HG03025 (cell line): Measurements from ENCODE around the gene F7.
"Not testable (repeated sequence)": the region's sequence is repeated elsewhere in the genome, so short reads cannot be mapped to it uniquely, and the experiment has no call there.

Experiments
- ATAC-seq: cut with Tn5 transposase; IDR thresholded peaks from one replicate; pipeline ENCODE4 v1.9.1; 2021; ENCODE audit warnings: mild to moderate bottlenecking, moderate library complexity; ENCODE audit not compliant: unreplicated experiment, low FRiP score

F7 gene

DNA sequence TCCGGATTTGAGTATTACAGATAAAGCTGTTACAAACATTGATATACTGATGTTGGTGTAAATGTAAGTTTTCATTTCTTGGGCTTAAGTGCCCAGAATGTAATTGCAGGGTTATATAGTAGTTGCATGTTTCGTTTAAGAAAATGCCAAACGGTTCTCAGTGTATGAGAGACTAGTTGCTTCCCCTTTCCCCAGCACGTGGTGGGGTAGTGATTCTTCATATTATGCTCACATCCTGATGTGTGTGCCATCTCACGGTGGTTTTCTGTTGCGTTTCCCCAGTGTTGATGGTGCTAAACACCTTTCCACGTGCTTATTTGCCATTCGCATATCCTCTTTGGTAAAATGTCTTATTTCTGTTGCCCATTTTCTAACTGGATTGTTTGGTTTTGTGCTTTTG is 34.7 kb upstream of the F7 start:
- ATAC-seq = no peak

DNA sequence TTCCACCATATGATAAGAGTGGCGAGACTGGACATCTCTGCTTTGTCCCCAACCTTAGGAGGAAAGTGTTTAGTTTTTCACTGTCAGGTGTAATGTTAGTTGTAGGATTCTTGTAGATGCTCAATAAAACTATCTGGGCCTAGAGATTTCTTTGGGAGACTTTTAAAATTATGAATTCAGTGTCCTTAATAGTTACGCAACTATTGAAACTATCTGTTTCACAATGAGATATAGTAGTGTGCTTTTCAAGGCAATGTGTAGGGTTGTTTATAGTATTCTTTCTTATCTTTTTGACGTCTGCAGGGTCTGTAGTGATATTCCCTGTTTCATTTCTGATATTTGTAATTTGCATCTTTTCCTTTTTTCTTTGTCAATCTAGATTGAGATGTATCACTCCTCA is 33.2 kb upstream of the F7 start:
- no peak for ATAC-seq

DNA sequence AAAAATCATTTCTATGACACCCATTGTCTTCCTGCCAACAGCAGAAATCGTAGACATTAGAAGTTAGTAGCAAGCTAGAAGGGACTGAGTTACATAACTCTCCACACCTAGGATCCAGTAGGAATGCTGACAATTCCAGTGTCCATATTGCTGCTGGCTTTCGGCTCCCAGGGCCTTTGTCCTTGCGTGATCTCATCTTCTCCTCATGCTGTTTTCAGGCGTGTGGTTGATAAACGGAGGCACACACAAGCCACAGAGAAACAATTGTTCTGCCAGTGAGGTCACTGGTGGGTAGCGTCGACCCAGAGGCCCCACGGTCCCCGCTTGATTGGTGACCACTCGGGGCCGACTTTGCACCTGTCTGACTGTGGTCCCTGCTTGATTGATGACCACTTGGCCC is 31.6 kb upstream of the F7 start:
- ATAC-seq = no peak

DNA sequence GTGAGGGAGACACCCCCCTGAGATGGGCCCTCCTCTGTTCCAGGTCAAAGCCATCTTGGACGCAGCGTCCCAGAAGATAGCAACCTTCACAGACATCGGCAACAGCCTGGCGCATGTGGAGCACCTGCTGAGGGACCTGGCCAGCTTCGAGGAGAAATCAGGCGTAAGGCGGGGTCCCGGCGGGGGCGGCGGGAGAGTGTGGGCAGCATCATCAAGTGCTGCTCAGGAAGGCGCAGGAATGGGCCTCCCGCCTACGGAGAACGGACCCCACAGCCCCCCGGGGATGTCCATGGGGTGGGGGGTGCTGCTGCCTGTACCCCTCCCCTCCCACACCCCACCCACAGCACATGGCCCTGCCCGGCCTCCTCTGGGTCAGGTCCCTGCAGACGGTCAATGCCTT is 31.2 kb upstream of the F7 start:
- no peak for ATAC-seq

DNA sequence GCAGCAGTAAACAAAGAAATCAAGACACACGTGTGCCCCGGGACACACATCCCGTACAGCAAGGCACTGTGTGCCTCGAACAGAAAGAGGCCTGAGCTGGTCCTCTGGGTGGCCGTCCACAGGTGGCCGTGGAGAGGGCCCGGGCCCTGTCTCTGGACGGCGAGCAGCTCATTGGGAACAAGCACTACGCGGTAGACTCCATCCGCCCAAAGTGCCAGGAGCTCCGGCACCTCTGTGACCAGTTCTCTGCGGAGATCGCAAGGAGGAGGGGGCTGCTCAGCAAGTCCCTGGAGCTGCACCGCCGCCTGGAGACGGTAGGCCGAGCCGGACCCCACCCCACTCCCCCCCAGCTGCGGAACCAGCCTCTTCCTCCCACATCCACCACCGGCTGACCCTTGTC is 30.7 kb upstream of the F7 start:
- ATAC-seq = no peak

DNA sequence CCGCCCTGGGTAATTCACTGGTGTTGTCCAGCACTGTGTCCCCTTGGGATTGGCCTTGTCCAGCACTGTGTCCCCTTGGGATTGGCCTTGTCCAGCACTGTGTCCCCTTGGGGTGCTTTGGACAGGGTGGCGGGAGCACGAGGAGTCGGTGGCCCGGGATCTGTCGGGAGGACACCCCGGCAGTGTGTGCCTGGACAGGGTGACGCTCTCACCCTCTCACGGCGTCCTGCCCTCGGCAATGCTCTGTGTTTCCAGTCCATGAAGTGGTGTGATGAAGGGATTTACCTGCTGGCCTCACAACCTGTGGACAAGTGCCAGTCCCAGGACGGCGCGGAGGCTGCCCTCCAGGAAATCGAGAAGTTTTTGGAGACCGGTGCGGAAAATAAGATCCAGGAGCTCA is 29.9 kb upstream of the F7 start:
- no peak for ATAC-seq

DNA sequence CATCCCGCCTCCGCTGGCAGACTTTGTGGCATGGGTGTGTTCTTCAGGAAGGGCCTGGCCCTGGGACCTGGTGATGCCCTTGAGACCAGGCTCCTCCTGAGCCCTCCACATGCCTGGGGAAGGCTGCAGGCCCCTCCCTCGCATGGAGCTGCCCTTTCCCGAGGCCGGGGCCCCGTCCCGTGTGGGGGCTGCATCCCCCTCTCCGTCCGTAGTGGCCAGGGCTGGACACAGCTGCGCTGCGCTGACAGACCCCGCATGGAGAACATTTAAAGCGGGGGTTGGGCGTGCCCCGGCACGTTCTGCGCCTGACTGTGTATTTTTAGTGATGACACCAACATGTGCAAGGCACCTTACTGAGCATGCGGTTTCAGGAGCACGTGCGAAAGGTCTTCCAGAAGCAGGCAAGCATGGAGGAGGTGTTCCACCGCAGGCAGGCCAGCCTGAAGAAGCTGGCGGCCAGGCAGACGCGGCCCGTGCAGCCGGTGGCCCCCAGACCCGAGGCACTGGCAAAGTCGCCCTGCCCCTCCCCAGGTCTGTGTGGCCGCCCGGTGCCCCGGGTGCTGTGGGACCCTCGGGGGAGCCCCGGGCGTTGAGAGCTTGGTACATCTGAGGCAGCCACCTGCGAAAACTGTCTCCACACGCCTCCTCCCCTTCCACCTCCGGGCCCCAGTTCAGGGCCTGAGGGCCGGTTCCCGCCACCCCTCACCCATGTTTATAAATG is 28.8 kb upstream of the F7 start:
- no peak for ATAC-seq

DNA sequence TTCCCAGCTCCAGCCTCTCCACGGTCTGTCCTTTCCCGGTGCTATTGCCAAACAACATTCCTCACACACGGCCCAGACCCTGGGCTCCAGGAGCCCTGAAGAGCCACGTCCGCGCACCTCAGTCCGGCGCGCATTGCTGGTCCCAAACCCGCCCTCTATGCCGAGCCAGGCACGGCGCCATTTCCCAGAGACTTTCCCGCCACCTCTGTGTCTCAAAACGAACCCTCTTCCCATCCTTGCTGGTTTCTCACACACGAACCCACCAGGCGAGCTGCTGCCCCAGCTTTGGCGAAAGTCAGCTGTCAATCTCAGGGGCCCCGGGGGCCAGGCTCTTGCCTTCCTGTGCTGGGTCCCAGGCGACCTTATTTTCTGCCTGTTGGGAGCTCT is 28.0 kb upstream of the F7 start:
- no peak for ATAC-seq

DNA sequence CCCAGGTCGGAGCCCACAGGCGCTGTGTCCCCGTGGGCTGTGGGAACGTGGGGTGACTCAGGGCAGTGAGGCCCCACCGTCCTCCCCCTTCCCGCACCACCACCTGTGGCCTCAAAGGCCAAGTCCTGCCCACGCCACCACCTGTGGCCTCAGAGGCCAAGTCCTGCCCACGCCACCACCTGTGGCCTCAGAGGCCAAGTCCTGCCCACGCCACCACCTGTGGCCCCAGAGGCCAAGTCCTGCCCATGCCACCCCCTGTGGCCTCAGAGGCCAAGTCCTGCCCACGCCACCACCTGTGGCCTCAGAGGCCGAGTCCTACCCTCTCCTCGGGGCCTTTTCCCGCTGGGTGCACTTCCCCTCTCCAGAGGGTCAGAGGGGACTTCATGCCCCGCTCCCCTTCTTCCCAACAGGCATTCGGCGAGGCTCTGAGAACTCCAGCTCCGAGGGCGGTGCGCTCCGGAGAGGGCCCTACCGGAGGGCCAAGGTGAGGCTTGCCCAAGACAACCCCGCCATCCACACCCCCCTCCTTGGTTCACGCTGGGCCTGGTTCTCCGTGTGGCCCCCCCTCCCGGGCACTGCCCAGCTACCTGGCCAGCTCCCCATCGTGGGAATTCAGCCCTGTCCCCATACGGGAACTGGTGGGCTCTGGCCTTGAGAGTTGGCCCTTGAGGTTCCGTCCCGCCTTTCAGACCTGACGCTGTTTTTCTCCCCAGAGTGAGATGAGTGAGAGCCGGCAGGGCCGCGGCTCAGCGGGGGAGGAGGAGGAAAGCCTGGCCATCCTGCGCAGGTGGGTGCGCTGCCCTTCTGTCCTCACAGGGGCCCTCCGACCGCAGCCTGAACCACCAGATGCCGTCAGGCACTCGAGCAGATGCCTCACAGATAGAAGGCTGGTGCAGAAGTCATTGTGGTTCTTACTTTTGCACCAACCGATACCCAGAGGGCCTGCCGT is 27.4 kb upstream of the F7 start:
- no peak for ATAC-seq

DNA sequence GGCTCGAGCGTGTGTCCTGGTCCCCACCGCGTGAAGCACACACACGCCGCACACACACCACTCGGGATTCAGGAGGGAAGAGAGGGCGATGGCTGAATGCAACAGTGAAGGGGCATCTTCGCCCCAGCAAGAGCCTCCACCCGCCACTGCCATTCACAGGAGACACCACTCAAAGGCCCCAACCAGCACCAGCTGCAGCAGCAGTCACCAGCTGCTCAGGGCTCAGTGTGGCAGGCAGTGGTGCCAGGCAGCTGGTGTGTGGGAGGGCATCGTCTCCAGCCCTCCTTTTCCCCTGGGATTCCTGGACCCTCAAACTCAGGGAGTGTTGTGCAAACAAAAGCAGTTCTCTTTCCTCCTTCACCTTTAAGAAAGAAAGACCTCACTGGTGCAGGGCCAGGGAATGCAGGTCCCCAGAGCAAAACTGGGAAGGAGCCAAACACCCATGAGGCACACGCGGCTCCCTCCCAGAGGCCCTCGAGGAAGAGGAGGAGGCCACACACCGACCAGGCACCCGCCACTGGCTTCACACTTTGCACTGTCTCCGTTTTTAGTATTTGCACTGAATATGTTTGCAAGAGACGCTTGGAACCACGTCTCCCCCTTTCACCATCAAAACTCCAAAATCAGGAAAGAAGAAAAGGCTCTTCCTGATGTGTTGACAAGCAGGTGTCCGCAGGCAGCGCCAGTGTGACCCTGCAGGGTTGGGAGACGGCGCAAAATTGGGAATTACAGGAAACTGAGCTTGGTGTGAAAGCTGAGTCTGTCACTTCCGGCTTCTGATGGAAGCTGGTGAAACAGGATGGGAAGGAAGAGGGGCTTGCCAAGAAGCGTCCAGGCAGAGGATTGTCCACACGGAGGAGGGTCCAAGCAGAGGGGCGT is 26.4 kb upstream of the F7 start:
- ATAC-seq = no peak

DNA sequence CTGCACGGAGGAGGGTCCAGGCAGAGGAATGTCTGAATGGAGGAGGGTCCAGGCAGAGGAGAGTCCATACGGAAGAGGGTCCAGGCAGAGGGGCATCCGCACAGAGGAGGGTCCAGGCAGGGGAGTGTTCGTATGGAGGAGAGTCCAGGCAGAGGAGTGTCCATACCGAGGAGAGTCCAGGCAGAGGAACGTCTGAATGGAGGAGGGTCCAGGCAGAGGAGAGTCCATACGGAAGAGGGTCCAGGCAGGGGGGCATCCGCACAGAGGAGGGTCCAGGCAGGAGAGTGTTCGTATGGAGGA is 25.9 kb upstream of the F7 start:
- not testable (repeated sequence) for ATAC-seq

DNA sequence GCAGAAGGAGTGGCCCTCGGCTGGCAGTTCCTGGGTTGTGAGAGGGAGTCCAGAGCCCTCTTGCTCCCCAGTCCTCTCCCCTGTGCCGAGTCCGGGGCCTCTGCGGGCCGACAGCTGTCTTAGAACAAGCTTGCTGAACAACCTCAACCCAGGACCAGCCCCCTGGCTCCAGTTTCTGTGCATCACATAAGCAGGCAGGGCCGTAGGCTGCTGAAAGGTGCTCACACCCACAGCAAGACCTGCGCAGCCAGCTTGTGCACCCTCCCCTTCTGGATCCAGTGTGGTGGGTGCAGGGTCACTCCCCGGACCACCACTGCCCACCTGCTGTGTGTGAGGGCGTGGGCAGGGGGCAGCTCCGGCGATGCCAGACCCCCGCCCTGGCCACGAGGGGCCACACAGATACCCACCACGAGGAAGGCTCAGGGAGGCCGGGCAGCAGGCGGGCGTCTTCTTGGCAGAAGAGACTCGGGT is 25.2 kb upstream of the F7 start:
- no peak for ATAC-seq

DNA sequence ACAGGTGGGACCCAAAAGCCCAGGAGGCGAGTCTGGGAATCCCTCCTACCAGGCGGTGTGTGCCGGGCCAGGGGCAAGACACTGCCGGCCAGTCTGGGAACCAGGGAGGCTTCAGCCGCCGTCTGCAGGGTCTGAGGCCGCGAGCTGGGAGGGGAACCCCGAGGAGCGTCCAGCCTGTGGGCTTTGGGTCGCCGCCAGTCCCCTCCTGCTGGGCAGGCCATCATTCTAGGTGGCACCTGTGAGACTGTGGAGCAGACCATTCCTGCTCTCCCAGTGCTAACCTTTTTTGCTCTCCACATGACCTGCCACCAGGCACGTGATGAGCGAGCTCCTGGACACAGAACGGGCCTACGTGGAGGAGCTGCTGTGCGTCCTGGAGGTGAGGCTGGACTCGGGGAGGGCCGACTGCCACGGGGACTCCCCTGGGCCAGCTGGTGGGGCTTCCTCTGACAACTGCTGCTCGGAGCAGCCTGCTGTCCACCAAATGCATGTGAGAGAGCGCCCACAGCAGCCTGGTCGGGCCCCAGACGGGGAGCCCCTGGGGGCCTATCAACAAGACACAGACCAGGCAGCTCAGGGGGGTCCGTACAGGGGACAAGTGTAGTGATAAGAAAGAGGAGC is 24.6 kb upstream of the F7 start:
- ATAC-seq = no peak

DNA sequence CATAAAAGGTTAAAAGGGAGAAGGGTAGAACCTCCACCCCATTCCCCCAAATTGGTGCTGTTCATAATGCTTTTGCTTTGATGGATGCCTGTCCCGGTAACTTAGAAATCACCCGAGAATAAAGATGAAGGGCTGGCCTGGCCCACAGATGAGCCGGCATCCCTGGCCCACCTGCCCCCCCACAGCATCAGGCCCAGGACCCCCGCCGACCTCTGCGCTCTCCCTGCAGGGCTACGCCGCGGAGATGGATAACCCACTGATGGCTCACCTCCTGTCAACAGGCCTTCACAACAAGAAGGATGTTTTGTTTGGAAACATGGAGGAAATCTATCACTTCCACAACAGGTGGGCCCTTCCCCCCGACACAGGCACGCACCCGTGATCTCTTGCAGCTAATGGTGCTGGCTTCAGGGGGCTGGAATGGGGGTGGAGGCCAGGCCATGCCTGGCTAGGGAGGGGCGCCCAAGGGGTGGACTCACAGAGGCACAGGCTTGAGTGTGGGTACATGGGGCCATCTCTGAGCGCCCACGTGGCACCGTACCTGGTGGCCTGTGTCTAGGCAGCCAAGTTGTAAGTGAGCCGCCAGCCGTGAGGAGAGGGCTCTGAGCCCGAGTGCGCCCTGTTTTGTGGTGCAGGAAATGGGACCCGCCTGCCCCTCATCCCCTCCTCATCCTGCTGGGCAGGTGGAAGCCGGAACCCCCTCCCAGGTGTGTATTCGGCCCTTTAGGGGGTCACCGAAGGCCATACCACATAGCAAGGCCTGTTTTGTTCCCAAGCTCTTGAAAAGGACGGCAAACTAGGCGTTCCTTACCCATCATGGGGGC is 23.2 kb upstream of the F7 start:
- no peak for ATAC-seq

DNA sequence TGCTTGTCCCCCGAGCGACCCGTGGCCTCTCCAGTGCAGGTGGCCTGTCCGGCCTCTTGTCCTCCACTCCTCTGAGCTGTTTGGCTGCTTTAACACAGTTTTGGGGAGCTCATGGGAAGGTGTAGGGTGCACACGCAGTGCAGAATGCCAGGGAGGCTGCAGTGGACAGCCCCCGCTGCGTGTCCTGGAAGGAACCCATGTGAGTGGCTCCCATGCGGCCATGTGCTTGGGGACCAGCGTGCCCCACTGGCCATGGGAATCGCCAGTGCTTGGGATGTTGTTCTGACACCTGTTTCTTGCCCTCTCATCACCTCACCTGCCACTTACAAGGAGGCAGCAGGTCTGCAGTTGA is 22.6 kb upstream of the F7 start:
- ATAC-seq = no peak

DNA sequence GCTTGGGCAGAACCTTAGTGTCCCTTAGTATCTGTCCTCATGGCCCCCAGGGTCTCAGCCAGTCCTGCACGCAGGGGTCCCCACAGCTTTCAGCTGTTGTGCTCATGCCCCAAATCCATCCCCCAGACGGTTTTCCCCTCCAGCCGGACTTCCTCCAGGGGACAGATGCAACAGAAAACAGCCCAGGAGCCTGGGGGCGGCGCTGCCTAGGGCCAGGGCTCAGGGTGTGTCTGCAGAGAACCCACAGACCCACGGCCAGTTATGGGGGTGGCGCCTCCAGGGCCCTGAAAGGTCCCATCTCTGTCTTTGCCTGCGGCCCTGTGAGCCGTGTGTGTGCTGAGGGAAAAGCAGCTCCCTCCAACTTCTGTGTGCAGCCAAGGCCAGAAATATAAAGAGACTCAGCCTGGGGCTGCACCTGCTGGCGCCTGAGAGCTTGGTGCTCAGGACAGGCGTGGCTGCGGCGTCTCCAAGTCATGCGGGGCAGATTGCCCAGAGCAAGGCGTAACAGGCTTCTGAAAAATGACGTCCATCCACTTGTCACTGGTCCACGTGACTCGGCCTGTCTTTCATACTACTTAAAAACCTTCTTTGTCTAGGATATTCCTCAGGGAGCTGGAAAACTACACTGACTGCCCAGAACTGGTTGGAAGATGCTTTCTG is 22.1 kb upstream of the F7 start:
- no peak for ATAC-seq

DNA sequence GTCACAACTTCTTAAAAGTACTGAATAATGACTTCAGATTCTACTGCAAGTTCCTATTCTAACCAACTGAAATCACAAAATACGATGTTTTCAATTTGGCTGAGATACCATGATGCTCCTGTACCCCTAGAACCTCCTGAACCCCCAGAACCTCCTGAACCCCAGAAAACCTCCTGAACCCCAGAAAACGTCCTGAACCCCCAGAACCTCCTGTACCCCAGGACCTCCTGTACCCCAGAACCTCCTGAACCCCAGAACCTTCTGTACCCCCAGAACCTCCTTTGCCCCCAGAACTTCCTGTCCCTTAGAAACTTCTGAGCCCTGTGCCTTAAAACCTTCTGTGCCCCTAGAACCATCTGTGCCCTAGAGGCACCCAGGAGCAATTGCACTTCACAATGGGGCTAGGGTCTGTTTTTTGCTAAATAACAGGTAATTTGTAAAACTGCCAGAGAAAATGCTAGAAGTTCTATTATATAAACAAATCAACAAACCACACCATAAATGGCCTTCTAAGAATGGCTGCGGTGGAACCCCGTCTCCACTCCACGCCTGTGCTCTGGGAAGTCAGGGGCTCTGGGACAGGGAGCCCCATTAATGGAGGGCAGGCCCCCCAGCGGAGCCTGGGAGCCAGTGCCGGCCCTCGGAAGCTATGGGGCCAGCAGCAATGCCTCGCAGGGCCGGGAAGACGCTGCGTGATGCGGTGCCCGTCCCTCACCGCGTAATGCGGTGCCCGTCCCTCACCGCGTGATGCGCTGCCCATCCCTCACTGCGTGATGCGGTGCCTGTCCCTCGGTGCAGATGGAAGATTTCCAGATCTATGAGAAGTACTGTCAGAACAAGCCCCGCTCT is 21.3 kb upstream of the F7 start:
- ATAC-seq = no peak

DNA sequence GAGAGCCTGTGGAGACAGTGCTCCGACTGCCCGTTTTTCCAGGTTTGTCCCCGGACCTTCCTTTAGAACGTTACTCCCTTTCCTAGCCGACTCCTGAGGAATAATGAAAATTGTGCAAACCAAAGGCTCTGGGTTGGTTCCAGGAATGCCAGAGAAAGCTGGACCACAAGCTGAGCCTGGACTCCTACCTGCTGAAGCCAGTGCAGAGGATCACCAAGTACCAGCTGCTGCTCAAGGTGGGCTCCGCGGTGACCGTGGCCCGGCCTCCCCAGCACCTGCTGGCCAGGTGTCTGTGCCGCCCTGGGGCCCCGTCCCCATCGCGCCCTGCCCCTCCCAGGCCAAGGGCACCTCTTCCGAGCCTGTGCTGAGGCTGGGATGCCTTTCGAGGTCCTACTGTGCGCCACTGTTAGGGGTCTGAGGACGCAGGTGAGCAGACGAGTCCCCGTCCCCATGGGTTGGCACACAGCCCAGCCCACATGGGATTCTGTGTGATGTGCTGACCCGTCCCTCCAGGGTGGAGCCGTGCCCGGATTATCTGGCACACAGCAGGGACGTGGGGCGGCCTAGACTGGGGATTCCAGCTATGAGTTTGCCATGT is 20.5 kb upstream of the F7 start:
- no peak for ATAC-seq
